NOMO-1 treated with DMSO at 0.1 percent for 48 hours (cell line): Measurements from ENCODE around the gene FGGY.

ENCODE experiments used
- DNase-seq: peaks from one replicate; lab custom pipeline; 2025; ENCODE audit not compliant: unreplicated experiment; lab: John Stamatoyannopoulos, UW

The FGGY gene

DNA sequence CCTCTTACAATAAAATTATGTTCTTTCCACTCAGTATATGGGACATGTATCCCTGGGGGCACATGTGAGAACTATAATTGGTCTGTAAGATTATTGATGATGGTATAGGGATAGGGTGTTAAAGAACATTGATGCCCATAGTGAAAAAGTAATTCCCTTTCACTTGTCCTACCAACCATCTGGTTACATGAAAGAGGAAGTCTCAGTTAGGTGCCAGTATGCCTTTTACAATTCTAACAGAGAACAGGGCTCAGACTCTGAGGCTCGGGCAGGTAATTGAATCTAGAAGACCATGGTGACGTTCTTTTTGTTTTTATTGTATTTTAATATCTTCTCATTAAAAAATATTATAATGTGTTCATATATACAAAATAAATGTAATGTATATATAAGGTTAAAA, 113.6 kb downstream of the FGGY start:
- DNase-seq: peak; percentile 21

DNA sequence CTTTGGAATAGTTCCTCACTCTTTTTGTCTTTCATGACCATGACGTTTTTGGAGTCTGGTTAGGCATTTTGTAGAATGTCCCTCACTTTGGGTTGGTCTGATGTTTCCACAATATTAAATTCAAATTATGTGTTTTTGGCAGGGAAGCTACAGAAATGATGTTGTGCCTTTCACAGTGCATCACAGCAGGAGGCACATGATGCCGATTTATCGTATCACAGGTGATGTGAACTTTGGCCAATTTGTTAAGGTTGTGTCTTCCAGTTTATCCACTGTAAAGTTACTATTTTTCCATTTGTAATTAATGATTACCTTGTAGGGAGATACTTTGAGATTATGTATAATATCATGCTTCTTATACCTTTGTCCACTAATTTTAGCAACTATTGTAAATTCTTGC, 114.3 kb downstream of the FGGY start:
- DNase-seq: no peak

DNA sequence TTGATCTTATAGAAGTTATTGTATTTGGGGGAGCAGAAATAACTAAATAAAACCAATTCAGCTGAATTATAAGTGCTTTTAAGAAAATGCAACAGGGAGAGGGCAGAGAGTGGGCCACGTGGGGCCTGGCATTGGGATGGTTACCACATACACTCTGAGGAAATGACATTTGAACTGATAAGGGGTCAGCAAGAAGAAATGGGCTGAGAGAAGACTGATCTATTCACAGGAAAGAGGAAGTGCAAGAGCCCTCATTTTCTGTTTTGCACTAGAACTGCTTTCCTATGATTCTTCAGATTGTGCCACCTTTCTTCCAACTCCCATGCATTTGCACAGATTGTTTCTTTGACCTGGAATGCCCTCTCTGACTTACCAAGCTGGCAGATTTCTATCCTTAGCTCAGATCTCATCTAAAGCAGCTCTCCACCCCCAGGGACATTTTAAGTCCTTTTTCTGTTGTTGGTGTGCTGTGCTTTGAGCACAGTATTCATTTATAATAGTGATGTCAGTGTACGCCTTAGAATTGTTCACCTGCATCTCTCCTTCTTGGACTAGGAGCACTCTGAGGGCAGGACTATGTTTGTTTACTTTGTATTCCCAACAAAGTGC, 115.9 kb downstream of the FGGY start:
- DNase-seq: peak; percentile 80

- DNase-seq: no peak
Observed at GRCh38 chr1:59413327-59413720, 116.4 kb downstream of the FGGY start.

- no peak for DNase-seq
Observed at GRCh38 chr1:59414406-59415133, 117.7 kb downstream of the FGGY start.

DNA sequence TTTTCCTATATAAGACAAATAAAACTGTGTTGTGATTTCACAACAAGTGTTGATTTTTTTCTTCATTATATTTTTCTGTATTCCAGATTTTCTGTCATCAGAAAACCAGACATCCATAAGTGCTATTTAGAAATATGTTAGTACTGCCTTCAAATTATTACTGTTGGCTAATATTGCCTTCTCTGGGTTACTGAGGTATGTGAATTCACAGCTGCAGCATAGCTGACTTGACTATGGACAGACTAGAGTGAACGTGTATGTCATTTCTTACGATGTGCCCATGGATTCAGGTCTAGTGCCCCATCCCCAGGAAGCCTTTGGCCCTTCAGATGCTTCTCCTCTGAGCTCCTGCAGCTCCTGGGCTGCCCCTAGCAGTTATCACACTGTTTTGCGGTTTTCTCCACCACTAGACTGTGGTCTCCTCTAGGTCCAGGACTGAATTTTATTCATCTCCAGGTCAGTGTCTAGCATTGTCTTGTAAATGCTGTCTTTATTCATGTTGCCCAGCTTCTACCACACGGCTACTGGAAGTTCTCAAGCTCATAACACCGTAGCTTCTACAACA, 118.5 kb downstream of the FGGY start:
- DNase-seq: no peak

- DNase-seq: no peak
Observed at GRCh38 chr1:59415881-59416280, 119.0 kb downstream of the FGGY start.

DNA sequence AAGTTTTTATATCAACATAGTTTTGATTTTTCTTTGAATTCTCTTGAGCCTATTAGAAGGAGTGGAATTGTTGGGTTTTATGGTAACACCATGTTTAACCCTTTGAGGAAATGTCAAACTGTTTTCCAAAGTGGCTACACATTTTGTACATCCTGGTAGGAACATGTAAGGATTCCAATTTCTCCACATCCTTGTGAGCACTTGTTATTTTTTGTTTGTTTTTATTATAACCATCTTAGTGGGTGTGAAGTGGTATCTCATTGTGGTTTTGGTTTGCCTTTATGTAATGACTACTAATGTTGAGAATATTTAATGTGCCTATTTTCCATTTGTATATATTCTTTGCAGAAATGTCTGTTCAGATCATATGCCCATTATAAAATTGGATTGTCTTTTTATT, 120.5 kb downstream of the FGGY start:
- no peak for DNase-seq

DNA sequence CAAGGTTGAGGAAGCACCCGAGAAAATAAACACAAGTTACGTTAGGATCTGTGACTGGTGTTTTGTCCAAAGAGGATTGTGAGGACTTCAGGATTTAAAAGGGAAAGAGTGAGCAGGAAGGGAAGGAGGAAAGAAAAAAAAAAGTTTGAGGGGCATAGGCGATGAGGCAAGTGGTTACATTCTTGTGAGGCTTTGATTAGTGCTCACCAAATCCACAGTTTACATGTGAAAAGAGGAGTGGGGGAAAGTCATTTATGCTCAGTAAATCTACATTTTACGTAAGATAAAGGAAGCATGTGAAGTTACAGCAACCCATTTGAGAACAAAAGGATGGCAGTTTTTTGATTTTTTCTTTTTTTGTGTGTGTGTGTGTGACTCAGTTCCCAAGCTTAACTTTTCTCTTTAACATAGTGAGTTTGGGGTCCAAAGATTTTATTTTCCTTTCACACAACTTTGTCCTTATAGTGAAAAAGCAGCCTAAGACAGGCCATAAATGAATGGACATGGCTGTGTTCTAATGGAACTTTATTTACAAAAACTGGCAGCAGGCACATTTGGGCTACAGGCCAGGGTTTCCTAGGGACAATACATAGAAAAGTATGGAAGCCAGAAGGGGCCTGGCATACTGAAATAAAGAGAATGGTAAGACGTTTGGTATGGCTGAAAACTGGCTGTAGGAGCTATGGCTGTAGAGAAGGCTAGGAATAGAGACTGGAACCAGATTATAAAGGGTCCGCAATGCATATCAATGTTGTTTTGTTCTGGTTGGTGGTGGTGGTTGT, 121.7 kb downstream of the FGGY start:
- DNase-seq: no peak

DNA sequence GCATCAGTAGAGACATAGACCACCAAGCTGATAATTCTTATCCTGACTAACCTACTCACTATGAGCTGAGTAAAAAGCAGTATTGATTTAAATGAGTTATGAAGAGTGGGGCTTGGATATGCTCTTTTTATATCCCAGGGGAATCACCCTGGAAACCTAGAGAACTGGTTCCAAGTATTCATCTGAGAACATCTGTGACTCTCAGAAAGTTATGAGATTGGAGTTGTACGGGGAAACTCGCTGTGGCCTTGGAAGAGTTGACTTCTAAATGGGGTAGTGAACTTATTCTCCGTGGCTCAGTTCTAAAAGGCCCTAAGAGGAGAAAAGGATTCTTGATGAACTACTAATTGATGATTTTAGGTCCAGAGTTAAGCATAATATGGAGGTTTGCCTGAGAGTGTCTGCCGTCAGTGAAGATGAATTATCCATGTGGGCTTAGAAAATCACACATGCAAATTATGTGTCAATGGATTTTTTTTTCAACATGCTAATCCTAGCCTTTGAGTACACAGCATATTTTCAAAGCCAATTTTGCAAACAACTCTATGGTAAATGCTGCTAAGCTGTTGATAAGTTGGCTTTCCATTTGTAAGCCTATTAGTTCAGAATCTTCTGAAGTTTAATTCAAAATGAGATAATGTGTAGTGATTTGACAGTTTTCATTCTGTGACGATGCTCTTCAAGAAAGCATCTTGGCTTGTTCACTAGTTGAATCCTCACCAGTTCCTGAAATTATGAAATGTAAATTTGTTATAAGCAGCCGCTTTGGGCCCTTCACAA, 122.7 kb downstream of the FGGY start:
- no peak for DNase-seq

GRCh38 chr1:59421232-59421920, 124.5 kb downstream of the FGGY start:
- DNase-seq: no peak

- DNase-seq: no peak
Observed at GRCh38 chr1:59422921-59423575, 126.2 kb downstream of the FGGY start.

- no peak for DNase-seq
Observed at GRCh38 chr1:59427155-59427554, 130.3 kb downstream of the FGGY start.

GRCh38 chr1:59427784-59428183, 130.9 kb downstream of the FGGY start:
- no peak for DNase-seq

GRCh38 chr1:59428828-59429227, 131.9 kb downstream of the FGGY start:
- DNase-seq: no peak

DNA sequence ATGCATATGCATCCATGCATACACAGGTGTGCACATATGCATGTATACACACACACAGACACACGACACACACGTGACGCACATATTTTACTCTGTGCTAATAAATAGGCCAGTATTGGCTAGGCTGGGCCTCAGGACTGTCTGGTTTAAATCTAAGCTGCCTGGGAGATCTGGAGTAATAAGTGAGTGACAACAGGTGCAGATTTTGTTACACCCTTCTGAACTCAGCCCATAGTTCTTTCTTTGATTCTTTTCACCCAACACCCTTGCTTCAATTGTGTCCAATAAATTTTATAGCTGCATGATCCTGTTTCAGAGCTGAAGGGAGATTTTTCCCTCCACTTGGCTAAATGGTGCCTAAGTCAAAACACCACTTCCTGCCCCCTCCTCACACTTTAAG, 132.8 kb downstream of the FGGY start:
- no peak for DNase-seq

DNA sequence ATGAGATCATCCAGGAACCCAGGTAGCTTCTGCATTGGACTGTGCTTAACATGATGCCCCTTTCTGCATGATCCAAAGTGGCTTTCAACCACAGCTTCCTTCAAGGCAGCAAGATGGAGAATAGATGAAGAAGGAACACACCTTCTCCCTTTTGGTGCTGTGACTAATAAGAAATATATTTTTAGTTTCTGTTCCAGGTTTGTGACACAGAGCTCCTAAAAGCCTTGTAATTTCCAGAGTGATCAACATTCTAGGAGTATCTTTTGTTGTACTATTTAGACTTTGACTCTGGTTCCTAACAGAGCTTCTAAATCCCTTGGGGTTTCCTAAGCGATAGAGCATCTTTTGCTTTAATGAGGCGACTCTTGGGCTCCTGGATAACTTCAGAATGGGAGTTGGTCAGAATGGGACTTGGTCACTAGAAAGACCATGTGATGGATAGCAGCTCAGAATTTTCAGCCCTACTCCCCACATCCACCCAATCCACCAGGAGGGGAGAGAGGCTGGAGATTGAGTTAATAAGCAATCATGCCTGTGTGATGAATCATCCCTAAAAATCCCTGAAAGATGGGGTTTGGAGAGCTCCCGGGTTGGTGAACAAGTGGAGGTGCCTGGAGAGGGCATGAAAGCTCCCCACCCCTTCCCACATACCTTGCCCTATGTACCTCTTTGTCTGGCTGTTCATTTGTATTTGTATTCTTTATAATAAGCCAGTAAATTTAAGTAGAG, 134.8 kb downstream of the FGGY start:
- no peak for DNase-seq

DNA sequence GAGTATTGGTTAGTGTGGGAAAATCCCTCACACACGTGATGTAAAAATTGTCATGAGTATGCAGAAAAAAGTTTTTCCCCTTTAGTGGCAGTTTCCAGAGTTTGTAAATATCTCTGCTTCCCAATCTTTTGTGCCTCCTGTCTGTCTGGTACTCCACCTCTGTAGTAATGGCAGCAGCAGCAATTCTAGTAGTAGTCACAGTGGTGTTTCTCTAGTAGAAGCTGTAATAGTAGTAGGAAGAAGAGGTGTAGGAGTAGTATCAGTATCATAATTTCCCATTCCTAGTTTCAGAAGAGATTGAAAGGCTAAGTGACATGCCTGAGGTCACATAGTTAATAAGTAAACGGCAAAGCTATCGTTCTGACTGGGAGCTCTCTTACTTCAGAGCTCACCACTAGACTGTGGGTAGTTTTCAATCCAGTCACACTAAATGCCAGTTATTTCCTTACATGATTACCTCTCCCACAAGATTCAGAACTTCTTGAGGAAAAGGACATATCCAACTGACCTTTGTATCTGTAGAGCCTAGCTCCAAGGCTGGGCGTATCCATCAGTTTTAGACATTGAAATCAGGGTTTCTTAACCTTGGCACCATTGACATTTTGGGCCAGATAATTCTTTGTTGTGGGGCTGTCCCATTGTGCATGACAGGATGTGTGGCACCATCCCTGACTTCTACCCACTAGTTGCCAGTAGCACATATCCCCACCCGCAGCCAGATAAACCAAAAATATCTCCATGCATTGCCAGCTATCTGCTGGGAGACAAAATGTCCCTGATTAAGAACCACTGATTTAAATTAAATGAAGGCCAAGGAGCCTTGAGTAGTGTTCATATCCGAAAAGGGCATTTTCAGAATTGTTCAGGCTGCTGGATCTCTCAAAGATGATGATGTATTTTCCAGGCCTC, 135.9 kb downstream of the FGGY start:
- DNase-seq: no peak
